GM21526 (cell line): Measurements from ENCODE around the gene APLN.

Experiments
- ATAC-seq: cut with Tn5 transposase; IDR thresholded peaks from one replicate; pipeline ENCODE4 v1.9.1; 2021; ENCODE audit warnings: moderate library complexity; ENCODE audit not compliant: unreplicated experiment, low FRiP score

Gene APLN

GRCh38 chrX:129642641-129643040 lies 12.1 kb downstream of the APLN start:
- ATAC-seq, result no peak

- no peak for ATAC-seq
Observed at GRCh38 chrX:129641941-129642340, 12.8 kb downstream of the APLN start.

GRCh38 chrX:129641469-129641868 lies 13.3 kb downstream of the APLN start:
- ATAC-seq, result no peak

- no peak for ATAC-seq
Observed at GRCh38 chrX:129640737-129641136, 14.0 kb downstream of the APLN start.

- no peak for ATAC-seq
Observed at GRCh38 chrX:129638917-129639316, 15.8 kb downstream of the APLN start.

GRCh38 chrX:129637217-129638109 lies 17.3 kb downstream of the APLN start:
- peak; percentile 76 for ATAC-seq

GRCh38 chrX:129636175-129636681 lies 18.5 kb downstream of the APLN start:
- no peak for ATAC-seq

- ATAC-seq, result no peak
Observed at GRCh38 chrX:129634541-129634940, 20.2 kb downstream of the APLN start.

GRCh38 chrX:129632443-129632842 lies 22.3 kb downstream of the APLN start:
- ATAC-seq, result no peak

GRCh38 chrX:129631849-129632248 lies 22.9 kb downstream of the APLN start:
- no peak for ATAC-seq

GRCh38 chrX:129629837-129630236 lies 24.9 kb downstream of the APLN start:
- ATAC-seq, result no peak

- ATAC-seq, result no peak
Observed at GRCh38 chrX:129626026-129626425, 28.7 kb downstream of the APLN start.

- ATAC-seq, result no peak
Observed at GRCh38 chrX:129622757-129623301, 31.9 kb downstream of the APLN start.

- ATAC-seq, result no peak
Observed at GRCh38 chrX:129618997-129619396, 35.8 kb downstream of the APLN start.

- ATAC-seq, result no peak
Observed at GRCh38 chrX:129617420-129617819, 37.3 kb downstream of the APLN start.

- ATAC-seq, result no peak
Observed at GRCh38 chrX:129614481-129615255, 40.1 kb downstream of the APLN start.

GRCh38 chrX:129613596-129613995 lies 41.2 kb downstream of the APLN start:
- no peak for ATAC-seq

GRCh38 chrX:129612396-129612795 lies 42.4 kb downstream of the APLN start:
- ATAC-seq, result no peak

- no peak for ATAC-seq
Observed at GRCh38 chrX:129609395-129609794, 45.4 kb downstream of the APLN start.

GRCh38 chrX:129608496-129608895 lies 46.3 kb downstream of the APLN start:
- no peak for ATAC-seq

- ATAC-seq, result no peak
Observed at GRCh38 chrX:129606918-129607317, 47.8 kb downstream of the APLN start.
